SW 1271 (cell line): ENCODE data around the gene TCOF1.

Experiments
- DNase-seq, 2 experiments: peaks; one replicate each; lab custom pipeline; 2025; lab: John Stamatoyannopoulos, UW

TCOF1 gene

DNA sequence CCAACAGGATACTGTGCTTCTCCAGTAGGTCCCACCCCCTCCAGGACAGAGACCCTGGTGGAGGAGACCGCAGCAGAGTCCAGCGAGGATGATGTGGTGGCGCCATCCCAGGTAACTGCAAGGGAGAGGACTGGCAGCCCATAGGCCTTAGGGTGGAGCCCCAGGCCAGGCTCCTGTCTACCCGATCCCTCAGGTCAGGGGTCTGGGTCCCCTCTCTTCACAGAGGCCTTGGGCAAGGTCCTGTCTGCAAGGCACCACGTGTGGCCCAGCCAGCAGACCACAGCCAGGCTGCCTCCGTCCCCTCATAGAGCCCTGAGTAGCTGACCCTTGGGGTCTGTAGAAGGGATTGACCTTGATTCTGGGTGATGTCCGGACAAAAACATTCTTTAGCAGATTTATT, 35.2 kb downstream of the TCOF1 start:
- no peak for DNase-seq

DNA sequence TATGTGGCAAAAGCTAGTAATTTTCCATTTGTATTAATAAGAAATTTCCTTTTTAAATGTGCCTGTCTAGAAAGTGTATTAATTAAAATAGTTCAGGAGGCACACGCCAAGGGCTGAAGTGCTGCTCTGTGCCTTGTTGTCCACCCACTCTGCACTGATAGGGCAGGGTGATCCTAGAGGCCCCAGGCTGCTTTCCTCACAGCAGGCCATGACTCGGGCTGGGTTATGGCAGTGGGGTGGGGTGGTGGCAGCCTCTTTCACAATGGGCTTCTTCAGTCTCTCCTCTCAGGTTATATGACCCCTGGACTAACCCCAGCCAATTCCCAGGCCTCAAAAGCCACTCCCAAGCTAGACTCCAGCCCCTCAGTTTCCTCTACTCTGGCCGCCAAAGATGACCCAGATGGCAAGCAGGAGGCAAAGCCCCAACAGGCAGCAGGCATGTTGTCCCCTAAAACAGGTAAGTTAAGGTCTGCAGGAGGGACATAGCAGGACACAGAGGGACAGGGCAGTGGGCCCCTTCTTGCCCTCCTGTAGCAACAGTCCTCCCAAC, 35.7 kb downstream of the TCOF1 start:
- no peak for DNase-seq

DNA sequence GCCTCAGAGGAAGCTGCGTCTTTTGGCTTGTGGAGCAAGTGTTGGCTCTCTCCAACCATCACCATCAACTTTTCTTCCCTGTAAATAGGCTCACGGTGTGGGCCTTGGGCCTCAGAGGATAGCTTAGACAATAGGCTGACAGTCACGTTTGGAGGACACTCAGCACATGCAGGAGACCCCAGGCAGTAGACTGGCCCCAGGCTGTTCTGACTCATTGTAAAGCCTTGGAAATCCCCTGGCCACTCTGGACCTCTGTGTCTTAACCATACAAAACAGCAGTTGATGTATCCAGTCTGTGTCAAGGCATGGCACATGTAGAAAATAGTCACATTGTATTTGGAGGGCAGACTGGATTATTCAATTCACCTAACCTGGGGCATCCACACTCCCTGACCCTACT, 36.6 kb downstream of the TCOF1 start:
- no peak for DNase-seq

DNA sequence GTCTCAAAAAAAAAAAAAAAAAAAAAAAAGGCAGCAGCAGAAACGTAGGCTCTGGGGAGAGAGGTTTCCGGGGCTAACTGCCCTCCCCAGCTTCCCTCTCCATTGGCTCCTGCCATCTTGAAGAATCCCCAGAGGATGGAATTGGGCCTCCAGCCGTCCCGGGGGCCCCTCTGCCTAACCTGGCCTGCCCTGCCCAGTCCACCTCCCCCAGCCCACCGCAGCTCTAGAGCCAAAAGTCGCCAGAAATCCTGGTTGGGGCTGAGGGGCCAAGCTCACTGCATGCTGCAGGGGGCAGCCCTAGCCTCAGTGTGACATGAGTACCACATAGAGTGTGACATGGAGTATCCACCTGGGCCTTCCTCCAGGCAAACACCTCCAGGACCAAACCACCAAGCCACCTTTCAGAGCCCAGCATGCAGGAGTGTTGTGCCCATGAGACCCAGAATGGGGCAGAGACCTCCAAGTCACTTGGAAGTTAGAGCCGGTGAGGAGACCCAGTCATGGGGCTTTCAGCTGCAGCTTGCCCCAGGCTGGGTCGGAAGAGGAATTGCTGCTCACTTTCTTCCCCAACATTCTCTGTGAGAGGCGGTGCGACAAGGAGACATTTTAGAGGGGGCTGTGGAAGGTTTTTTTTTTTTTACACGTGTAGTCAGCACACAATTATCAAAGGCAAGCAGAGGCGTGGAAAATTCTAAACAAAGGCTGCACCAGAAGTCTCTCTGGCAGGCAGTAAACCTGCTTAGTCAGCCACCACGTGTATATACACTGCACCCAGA, 37.6 kb downstream of the TCOF1 start:
- no peak for DNase-seq

DNA sequence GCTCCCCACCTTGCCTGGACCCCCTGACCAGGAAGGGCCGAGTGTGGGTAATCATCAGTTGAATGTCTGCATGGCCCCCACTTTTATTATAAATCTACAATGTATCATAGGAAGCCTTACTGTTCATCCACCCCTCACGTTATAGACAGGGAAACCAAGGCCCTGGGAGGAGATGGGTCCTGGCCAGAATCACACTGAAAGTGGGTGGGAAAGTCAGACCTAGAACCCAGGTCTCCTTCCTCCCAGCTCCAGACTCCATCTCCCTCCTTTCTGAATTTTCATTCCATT, 38.1 kb downstream of the TCOF1 start:
- no peak for DNase-seq

DNA sequence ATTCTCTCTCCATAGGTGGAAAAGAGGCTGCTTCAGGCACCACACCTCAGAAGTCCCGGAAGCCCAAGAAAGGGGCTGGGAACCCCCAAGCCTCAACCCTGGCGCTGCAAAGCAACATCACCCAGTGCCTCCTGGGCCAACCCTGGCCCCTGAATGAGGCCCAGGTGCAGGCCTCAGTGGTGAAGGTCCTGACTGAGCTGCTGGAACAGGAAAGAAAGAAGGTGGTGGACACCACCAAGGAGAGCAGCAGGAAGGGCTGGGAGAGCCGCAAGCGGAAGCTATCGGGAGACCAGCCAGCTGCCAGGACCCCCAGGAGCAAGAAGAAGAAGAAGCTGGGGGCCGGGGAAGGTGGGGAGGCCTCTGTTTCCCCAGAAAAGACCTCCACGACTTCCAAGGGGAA, 38.8 kb downstream of the TCOF1 start:
- DNase-seq: no peak

DNA sequence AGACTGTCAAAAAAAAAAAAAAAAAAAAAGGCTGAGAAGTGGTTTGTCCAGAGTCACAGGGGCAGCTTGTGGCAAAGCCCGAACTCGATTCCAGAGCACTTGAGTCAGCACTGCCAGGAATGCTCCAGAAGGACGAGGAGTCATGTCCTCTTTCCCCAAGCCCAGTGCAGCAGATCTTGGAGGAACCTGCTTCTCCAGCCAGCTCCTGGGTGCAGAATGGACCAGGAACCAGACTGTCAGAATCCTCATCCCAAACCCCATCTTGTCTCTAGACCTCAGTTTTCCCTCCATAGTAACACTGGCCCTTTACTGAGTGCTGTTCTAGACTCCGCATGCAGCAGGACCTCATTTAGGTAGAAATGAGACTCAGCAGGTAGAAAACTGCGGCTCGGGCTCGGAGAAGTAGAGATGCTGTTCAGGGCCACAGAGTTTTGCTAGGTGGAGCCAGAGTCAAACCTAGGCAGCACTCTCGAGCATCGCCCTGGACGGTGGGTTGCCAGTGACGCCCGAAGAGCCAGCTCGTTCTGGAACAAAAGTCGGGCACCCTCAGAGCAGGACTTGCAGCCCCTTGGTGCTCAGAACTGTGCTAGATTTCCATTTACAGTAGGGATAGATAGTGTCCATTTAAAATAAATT, 39.8 kb downstream of the TCOF1 start:
- DNase-seq: no peak

DNA sequence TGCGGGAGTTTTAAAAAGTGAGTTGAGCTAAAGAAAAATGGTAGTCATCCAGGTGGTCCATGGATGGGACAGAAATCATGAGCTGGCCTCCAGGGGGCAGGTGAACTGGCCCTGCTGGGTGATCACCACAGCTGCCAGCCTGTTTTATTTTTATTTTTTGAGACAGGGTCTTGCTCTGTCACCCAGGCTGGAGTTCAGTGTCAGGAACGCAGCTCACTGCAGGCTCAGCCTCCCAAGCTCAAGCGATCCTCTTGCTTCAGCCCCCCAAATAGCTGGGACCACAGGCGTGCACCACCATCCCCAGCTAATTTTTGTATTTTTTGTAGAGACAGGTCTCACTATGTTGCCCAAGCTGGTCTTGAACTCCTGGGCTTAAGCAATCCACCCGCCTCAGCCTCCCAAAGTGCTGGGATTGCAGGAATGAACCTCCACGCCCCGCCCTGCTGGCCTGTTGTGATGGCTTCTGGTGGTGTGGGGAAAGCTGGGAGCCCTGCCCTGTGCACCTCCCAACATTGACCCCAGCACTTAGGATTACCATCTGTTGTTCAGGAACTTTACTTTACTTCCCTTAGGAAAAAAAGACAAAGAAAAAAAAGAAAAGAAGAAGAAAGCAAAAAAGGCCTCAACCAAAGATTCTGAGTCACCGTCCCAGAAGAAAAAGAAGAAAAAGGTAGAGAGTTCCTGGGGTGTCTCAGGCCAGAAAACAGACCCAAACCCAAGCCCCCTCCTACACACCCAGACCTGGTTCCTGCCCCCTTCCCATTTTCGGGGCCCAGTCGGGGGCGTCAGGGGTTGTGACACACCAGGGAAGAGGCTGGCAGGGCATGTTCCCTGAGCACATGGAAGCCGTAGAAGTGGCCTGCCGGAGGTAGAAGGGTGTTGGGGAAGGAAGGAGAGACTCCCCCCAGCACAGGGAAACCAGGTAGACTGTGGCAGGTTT, 40.6 kb downstream of the TCOF1 start:
- DNase-seq: no peak

DNA sequence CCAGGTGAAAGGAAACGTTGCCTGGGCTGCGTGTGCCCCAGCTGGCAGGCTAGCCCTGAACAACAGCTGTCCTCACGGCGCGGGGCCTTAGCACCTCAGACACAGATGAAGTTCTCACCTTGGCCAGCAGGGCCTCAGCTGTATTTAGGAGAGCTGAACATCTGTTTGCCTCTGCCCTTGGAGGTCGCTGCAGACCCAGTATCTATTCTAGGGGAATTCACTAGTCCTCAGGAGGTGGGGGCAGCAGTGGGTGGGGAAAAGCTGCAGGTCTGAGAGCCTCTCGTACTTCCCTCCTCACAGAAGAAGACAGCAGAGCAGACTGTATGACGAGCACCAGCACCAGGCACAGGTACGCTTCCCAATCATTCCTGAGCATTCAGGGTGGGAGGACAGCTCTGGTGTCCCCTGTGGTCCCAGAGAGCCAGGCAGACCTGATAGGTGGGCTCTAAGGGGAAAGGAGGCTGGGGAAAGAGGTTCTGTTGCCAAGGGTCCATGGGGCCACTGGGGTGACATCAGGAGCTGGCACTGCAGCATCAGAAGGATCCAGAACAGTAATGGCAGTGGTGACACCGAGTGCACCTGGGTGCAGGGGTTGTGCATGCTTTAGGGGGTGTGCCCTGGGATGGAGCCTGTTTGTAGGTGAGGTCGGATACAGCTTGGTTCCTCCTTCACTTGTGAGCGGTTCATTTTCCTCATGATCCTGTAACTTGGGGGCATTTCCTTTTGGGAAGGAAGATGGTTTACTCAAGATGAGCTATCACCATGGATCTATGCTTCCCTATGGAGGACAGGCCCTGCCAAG, 41.4 kb downstream of the TCOF1 start:
- DNase-seq: no peak

DNA sequence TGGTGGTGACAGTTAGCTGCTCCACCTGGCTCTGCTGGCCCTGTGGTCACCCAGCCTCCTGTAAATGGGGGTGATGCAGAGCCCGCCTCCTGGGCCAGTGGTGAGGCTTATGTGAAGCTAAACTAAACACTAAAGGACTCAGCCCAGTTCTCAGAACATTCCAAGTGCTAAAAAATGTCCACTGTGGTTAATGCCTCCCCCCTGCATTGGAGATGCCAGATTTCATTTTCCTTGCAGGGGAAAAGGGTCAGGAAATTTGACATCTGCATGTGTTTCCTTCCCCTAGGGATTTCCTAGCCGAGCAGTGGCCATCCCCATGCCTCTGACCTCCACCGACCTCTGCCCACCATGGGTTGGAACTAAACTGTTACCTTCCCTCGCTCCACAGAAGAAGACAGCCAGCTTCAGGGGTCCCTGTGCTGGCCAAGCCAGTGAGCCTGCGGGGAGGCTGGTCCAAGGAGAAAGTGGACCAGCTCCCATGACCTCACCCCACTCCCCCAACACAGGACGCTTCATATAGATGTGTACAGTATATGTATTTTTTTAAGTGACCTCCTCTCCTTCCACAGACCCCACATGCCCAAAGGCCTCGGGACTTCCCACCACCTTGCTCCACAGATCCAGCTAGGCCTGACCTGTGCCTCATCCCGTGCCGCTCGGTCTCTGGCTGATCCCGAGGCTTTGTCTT, 42.2 kb downstream of the TCOF1 start:
- DNase-seq: no peak

DNA sequence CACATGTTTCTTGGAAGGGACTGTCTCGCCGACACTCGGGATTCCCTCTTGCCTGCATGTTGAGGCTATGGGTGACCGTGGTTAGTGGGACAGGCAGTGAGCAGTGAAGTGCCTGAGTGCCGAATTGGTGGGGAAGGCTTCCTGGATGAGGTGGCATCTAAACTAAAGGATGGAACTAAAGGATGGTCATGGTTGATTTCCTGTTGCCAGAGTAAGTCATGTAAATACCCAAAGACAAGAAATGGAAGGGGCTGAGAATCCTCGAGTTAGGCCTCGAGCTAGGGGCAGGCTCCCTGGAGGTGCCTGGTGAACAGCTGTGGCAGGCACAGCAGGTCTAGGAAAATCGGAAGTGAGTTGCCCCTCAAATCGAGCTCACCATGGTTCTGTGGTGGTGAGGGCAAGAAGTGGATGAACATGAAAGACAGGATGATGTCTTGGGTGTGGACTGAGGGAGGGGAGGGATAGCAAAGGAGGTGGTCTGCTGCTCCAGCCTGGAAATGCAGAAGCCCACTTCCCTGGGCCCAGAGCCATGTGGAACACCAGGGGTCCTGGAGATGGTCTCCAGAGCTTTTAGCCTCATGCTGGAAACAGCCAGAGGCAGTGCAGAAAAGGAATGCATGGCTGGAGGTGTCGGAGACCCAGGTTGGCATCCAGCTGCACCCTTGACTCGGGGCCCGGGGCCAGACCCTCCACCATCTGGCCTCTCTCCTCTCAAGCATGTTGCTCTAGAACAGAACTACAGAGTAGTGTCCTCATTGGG, 43.0 kb downstream of the TCOF1 start:
- no peak for DNase-seq

DNA sequence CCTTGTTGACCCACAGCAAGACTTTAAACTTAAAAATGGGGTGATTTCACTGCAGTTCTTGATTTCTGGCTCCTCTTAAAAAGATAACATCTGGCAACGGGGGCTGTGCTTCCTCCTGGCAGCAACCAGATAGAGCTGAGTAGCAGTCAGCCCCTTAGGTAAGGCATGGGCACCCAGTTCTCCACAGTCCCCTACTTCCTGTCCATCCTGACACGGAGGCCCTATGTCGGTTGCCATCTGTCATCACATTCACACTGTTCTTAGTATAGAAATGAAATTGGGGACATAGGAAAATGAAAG, 43.5 kb downstream of the TCOF1 start:
- no peak for DNase-seq

DNA sequence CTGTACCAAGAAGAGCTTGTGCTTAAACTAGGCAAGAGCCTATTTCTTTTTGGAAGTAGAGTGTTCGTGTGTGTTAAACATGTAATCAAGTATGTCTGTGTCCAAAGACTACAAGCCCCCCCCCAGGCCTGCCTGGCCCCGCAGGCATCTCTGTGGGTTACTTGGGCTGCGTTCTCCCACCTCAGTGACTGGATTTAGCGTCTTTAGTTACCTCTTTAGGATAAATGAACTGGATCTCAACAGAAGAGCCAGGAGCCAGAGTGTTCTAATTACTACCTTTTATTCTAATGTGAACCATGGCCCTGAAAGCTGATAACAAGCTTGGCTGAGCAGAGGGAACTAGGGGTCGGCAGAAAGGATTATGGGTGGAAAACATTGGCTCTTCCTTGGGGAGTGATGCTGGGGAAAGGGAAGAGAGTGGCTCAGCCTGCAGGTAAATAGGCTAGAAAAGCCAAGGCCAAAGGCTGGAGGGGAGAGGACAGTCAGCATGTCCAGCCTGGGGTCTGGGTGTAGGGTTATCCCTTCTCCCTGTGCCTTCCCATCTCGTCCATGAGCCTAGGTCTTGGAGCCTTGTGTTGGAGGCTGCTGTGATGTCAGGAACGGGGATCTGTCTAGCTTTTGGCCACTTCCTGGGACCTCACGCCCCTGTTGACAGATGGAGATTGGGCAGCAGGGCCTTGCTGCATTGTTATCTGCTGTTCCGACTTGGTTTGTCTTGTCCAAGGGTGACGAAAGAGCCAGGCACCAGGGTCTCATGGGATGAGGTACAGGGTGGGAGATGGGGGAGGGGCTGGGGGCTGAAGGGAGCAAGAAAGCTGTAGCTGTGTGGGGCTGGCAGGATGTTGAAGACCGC, 44.1 kb downstream of the TCOF1 start:
- DNase-seq: no peak

DNA sequence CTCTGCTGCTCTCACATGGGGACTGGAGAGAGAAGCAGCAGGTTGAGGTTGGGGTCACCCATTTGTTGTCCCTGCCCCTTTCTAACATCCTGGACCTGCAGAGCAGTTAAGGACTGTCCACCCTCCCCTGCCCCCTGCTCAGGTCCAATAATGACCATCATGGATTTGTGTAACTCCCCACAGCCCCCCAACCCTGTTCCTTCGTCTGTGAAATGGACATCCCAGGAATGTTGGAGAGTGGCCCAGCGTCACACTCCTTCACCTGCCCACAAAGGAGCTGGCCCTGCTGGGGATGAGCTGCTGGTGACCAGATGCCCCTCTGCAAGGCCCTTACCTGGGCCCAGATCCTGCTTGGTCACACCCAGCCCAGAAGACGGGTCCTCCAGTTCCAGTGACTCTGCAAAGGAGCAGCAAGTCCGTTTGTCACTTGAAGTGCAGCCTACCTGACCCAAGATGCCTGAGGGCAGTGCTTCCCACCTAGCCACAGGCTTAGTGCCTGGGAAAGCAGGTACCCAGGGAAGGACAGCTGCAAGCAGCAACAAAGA, 44.8 kb downstream of the TCOF1 start:
- no peak for DNase-seq

DNA sequence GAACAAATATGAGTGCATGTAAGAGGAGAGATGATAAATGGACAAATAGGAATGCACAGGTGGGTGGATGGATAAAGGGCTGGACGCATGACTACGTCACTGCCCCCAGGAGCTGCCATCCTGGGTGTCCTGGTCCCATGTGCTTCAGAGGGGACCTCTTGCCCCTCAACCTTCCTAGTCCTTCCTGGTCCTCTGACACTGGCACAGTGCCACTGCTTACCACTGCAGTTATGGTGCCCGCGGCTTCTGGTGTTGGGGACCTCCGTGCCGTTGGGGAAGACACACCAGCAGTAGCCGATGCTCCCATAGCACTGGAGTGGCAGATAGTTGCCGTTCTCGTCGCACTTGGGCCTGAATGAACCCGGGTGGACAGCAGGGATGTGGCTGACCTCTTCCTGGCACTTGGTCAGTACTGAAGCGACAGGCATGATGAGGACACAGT, 45.4 kb downstream of the TCOF1 start:
- DNase-seq: no peak

DNA sequence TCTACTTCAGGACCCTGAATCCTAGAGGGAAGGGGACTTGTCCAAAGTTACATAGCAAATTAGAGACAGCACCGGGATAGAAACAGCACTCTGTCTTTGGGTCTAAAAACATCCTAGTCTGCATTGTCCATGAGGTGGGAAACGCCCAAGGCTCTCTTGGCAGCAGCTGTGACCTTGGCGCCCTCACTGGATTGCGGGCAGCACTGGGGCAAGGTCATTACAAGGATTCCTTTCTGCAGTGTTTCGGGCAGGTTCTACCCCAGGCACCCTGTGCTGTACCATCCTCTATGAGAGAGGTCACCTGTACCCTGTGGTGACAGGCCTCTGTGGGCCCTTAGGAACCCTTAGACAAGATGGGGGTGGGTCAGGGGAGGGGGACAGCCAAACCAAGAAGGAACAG, 46.6 kb downstream of the TCOF1 start:
- no peak for DNase-seq

DNA sequence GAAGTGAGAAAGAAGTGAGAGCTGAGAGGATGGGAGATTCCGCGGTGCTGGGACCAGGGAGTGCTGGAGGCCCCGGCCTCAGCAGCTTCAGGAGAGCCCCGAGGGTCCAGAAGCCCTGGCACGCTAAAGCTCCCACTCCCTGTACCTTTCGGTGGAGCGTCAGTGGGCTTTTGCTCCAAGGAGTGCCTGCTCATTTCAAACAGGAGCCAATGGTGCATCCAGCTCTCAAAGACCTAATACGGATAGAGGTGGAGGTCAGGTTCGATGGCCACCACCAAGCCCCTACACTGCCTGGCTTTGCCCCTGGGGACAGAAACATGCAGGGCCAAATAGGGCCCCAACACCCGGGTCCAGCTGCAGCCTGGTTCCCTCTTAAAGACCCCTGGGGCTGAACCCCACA, 47.0 kb downstream of the TCOF1 start:
- no peak for DNase-seq

DNA sequence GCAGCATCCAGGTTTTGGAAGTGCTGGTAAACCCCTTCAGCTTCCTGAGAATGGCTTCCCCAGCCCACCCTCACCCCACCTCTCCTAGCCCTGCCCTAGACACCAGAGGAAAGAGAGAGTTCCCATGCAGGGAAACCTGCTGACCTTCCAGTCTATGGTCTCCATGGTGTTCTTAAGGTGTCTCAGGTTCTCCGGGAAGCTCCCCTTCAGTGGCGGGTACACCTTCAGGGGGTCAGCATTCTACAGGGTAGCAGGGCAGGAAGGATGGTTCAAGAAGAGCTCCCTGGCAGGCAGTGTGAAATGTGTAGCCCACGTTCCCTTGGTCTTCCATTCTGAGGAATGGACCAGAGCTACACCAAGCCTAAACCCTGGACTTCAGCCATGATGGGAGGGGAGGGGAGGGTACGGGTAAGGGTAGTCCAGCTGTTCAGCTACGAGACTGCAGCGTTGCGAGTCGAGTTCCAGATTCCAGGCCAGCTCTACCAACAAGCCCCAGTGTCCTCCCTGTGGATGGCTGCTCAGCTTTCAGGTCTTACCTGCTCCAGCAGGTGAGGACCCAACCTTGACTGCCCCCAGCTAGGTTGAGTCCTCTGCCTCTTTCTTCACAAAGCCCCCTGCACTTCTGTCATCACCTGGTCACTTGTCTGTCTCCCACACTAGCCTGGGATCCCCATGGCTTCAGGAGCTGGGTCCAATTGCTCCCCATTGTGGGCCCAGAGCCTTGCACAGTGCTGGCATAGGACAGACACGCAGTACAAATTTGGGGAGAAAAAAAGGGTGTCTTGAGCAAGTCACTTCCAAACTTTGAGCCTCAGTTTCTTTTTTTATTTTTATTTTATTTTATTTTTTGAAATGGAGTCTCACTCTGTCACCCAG, 47.7 kb downstream of the TCOF1 start:
- DNase-seq: no peak
